HG03520 (cell line): Measurements from ENCODE around the gene CCDC149.

Experiments
- ATAC-seq: cut with Tn5 transposase; IDR thresholded peaks from one replicate; pipeline ENCODE4 v1.9.1; 2021; ENCODE audit warnings: mild to moderate bottlenecking, moderate library complexity; ENCODE audit not compliant: unreplicated experiment

The CCDC149 gene

DNA sequence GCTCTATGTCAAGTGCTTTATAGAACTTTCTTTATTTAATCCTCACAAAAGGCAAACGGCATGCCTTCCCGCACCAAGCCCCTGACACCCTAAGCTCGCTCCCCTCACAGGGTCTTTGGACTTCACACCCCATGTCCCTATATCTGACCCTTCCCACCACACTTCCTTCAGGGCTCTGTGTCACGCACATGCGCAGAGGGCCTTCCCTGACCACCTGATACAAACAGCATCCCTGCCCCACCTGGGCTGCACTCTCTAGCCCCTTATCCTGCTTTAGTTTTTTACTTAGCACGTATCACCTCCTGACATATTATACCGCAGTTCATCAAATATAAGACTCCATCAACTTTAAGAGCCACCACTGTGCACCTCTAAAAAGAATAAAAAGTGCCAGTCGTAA lies 67.7 kb downstream of the CCDC149 start:
- no peak for ATAC-seq

DNA sequence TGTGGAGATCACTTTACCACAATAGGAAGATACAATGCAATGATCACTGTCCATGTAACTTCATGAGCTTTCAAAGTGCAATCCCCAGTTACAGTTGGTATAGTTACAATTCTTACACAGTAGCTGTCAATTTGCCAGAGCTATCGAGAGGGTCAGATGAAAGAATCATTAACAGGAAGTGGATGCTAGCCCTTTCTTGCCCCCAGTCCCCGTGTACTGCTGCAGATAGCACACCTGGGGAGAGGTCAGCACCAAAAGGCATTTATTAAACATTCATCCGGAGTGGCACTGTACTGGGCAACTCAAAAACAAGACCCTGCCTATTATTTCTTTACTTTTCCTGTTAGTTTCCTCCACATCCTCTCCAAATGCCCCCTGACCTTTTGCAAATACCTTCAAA lies 69.7 kb downstream of the CCDC149 start:
- no peak for ATAC-seq

DNA sequence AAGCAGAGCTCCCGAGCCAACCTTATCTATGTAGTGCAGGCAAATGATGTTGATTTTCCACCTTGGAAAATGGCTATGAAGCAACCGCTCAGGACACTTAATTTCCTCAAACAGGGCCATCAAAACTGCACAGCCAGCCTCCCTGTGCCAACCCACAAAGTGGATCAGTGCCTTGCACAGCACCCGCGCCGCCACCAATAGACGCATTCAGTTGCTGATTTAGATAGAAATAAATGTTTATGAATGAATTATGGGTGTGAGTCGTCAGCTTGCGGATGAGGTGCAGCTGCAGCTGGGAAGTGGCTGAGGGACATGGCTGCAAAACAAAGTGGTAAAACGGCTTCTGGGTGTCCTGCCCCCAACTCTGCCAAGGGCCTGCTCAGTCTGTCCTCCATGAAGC lies 70.5 kb downstream of the CCDC149 start:
- ATAC-seq, result no peak

DNA sequence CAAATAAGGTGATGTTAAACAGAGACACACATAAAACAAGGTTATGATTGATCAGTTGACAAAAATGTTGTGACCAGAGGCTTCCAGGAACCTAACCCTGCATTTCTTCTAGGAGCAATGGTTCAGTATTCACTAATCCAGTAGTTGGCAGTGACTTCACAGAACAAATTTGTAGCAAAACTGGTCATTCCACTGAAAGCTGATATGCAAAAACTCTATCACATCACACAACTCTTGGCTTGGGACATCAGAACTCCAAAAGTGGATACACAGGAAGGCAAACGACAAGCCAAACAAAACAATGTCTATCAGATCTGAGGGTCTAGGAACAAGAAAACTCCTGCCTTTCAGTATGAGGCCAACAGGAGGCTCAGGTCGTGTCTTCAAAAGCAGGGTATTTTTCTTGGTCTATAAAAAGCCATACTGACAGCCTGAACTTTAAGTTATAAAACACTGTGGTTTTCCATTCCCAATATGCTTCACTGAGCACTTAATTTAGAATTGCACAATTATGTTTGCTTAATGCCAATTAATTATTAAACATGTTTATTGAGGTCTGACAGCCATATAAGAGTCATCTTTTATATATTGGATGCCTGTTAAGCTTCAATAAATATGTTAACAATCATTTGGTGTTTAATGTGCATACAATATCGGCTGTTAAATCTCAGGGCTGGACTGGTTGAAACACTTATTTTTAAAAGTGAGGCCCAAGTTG lies 71.9 kb downstream of the CCDC149 start:
- ATAC-seq, result no peak

DNA sequence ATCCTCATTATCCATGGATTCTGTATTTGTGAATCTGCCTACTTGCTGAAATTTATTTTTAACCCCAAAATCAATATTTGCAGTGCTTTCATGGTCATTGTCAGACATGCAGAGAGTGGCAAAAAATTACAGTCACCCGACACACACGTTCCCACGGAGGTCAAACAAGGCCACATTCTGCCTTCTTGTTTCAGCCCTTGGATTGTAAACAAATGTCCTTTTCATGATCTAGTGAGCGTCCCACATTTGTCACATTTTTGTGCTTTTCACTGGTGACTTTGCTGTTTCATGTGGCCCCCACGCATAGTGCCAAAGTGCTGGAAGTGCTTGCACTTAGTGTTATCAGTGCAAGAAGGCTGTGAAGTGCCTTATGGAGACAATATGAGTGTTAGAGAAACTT lies 72.5 kb downstream of the CCDC149 start:
- ATAC-seq, result no peak

DNA sequence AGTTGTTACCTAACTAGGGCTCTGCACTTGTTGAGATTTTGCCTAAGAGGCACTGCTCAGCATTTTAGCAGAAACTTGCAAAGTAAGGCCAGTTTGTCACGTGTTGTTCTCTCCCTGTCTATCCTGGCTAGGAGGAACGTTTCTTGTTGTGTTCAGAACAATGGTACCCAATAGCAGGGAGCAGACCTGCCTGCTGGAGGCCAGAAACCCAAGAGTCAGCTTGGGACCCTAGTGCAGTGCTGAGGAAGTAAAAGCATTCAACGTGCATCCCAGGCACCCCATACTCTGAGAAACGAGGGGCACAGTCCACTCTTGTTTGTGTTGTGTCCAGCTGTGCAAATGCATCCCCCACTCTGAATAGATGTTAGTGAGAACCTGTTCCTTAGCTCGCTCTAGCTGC lies 75.1 kb downstream of the CCDC149 start:
- no peak for ATAC-seq

DNA sequence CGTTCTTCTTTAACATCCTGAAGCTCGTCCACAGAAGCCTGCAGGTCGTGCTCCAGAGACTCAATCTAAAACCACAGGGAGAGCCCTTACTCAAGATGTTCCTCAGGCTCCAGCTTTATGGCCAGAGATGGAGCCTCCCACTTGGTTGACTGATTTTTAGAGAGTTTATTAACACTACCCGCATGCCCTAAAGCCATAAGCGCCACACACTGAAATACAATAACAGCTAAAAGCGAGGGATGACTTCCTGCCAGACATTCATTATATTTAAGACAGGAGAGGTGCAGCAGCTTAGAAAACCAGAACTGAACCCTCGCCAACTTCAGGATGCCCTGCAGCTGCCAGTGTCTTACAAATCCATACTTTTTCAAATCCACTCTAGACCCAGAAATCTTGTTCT lies 75.5 kb downstream of the CCDC149 start:
- no peak for ATAC-seq

DNA sequence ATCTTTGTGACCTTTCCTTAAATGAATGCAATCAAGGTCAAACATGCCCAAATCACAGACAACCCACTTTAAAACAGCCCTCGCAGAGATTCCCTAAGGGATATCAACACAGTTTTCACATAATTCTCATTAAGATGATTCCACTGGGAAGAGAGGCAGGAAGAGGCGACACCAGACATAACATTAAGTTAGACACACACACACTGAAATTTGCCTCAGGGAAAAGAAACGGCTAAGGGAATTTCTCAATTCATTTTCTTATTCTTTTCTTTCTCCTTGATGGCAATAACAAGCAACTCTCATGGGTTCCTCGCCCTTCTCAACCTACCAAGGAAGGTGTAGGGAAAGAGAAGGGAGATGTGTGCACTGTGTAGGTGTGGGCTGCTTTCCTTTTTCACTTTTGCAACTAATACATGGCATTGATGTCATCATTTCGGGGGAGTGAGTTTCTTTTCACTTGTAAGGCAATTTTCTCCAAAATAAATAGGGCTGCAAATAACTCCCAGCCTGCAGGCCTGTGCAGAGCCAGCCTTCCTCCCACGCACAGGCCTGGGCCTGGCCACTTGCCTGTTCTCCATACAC lies 76.1 kb downstream of the CCDC149 start:
- ATAC-seq, result no peak

DNA sequence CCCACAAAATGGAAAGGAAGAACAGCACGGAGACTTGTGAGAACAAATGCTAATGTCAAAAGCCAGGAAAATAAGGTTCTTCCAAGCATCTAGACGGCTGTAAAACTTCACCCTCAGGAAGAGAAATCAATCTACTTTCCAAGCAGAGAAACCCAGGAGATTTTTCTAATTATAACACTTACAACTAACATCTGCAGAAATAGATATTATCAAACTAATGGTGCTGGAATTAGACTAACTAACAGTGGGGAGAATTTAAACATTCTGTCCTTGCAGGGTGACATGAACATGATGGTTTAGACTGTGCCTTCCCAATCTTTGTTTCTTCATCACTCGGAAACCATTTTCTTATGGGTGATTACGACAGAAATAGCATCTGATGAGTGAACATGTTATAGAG lies 77.1 kb downstream of the CCDC149 start:
- no peak for ATAC-seq

DNA sequence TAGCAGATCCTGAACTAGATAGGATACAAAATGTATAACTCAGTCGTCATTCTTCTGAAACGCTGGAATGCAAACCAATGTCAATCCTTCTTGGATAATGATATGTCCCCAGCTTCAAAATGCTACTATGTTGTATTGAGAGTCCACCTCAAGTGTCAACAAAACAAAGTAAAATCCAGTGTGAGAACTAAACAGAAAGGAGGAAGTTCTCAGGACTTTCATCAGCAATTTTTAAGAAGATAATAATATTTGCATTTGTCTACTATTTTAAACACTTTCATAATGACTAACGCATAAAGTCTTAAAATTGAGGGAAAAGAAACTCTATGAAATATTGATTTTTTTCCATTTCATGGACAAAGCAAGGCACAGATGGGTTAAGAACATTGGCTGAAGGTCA lies 81.2 kb downstream of the CCDC149 start:
- ATAC-seq, result no peak

DNA sequence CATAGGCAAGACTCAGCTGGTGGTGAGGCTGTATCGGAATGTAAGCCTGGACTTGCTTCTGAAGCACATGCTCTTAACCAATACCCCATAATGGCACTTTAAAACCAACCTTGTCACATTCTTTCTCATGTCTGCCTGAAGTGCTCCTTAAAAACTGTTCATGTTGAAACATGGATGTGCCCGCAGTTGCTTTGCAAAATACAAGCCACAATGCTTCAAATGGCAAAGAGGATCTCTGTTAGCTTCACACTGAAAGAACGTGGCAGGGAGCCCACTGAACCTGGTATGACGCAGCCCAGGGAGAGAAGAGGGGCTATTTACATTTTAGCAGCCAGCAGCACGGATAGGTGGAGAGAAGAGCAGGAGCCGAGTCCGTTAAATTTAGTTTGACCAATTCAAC lies 88.1 kb downstream of the CCDC149 start:
- ATAC-seq, result no peak

DNA sequence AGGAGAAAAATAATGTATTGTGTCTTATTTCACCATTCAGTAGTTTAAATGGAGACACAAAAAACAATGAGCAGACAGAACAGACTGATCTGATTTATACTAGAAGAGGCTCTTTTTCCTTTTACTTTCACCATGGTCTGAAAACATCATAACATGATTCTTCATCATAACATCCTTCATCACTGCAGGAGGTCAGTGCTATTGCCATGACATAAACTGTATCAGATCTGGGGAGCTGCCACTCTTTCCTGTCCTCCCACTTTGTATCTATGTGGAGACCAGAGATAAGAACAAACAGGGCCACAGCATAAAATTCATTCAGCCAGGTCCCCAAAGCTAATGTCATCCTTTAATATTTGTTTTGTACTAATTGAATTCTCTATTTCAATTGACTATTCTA lies 92.3 kb downstream of the CCDC149 start:
- no peak for ATAC-seq

DNA sequence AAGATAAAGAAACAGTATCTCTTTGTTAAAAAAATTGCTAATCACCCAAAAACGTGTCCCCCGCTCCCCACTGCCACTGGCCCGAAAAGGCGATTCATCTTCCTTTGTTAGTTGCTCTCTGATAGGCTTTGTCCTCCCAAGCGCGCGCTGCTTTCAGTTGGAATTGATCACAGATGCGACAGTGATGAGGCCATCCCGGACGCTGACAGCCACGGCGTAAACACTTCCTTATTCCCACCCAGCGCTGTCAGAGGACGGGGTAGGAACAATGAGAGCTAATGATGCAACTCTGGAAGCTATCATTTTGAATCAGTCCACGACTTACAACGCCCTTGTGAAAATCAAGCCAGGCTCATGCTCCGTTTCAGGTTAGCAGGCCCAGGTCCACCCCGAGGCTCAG lies 96.0 kb downstream of the CCDC149 start:
- no peak for ATAC-seq

DNA sequence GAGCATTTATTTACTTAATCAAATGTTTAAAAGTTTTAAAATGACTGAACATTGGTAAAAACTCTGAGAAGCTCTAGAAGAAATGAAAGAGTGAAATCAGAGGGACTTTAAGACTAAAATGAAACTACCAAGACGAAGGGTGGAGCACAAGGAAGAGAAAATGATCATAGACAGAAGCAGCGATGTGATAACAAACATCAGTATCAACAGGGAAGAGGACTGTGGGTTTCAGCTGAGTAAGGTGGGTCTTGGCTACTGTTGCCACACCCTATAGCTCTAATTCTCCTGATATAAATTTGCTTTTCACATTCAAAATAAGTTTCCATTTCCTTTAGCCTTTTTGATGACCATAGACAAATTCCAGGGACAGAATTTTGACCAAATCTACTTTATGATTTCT lies 99.1 kb downstream of the CCDC149 start:
- ATAC-seq, result no peak

DNA sequence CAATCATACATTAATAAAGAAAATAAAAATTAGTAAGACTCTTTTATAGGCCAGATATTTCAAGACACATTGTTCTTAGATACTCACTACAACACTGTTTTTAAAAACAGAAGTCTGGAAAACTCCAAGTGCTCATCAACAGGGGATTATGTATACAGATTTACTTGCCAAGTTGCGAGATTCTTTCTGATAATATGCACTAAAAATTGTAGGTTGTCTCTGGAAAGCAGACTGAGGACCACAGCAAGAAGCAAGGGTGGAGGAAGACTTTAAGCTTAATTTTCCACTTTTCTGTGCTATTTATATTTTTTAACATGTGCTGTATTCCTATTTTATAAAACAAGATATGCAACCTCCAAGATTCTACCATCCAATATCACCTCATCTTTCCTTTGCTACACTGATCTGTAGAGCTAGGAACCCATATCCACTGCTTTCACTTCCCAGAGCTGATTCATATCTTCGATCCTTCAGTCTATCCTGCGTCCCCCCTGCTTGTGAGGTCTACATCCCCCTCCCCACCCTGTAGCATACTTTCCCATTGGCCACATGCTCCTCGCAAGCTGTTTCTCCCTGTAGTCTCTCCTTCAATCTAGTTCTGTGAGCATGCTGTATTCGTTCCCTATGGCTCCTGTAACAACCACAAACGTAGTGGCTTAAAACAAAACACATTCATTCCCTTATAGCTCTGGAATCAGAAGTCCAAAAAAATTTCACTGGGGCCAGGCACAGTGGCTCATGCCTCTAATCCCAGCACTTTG lies 101.8 kb downstream of the CCDC149 start:
- no peak for ATAC-seq

DNA sequence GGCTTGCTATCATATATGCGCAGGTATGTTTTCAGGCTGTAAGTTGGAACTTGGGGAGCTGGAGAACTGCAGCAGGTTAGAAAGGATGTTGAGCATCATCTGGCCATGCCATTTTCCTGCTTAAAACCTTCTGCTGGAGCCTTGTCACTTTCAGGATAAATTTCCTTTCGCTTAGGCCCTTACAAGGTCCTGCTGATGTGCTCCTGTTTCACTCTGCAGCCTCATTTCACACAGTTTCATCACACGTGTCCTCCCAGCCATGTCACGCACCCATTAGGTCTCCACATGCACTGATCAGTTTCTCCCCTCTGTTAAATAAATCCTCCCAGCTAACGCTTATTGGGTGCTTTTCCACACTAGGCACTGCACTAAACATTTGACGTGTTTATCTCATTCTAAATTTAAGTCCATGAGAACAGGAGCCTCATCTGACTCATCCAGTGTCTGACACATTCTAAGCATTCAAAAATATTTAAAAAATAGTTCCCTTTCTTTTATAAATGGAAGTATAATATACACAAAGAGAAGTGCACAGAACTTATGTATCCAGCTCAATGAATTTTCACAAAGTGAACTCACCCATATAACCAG lies 102.9 kb downstream of the CCDC149 start:
- ATAC-seq, result no peak

DNA sequence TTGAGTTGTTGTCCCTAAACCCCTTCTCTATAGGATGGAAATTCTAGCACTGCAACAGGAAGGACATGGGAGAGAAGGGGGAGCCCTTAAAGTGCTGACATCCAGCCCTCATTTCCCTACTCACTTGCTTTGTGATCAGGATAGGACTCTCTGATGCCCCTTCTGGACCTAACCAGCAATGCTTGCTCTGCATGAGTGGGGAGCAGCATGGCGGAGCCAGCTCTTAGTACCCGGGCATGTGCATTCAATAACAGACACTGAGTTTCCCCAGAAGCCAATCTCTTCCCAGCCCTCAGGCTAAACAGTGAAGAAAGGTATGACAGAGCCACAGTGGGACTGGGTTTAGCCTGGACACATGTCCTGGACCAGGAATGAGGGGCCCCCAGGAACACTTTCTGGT lies 103.5 kb downstream of the CCDC149 start:
- no peak for ATAC-seq

DNA sequence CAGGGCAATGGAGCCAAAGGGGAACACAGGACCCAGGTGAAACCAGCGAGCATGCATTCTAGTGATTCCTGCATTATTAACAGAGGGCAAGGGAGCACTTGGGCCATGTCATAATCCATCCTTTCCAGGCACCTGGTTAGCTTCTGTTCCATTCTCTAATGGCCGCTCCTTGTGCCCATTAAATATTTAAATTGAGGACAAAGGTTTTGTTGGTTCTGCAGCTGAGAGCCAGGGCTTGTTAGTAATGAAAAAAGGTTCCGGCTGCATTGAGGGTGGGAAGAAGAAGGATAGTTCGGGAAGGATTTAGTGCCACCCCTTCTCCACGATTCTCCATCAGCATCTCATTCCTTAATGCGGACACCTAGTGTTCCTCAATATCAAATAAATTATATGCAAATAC lies 103.9 kb downstream of the CCDC149 start:
- ATAC-seq, result no peak

DNA sequence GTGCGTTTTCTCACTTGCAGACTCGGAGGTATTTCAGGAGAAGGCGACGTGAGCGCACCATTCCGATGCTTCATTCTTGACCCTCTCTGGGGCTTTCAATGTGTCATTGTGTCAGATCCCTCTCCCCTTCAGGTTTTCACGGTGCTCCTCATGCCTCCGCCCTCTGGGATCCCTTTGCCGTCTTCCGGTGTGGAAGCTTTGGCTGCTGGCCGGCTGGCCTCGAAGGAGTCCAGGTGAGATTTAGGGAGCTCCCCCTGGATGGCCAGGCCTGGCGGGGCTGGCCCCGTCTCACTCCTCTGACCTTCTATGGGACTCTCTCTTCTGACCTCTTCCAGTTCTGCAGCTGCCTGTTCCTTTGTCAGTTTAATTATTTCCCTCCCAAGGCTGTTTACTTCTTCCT lies 104.6 kb downstream of the CCDC149 start:
- no peak for ATAC-seq

DNA sequence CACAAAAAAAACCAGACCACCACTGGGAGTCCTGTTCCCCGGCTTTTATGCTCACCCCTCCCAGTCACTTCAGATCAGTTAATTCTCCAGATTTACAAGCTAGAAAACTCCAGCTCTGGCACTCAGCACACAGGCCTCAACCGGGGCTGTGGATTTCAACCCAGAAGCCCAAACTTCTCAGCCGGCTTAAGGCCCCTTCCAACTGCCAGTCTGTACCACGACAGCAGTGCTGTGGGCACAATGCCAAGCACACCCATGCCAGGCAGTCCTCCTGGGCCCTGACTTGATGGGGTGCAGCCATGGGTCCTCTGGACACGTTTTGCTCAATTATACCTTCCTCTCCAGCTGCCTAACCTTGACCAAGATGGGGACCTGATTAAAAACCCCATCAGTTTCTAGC lies 105.2 kb downstream of the CCDC149 start:
- ATAC-seq, result no peak

DNA sequence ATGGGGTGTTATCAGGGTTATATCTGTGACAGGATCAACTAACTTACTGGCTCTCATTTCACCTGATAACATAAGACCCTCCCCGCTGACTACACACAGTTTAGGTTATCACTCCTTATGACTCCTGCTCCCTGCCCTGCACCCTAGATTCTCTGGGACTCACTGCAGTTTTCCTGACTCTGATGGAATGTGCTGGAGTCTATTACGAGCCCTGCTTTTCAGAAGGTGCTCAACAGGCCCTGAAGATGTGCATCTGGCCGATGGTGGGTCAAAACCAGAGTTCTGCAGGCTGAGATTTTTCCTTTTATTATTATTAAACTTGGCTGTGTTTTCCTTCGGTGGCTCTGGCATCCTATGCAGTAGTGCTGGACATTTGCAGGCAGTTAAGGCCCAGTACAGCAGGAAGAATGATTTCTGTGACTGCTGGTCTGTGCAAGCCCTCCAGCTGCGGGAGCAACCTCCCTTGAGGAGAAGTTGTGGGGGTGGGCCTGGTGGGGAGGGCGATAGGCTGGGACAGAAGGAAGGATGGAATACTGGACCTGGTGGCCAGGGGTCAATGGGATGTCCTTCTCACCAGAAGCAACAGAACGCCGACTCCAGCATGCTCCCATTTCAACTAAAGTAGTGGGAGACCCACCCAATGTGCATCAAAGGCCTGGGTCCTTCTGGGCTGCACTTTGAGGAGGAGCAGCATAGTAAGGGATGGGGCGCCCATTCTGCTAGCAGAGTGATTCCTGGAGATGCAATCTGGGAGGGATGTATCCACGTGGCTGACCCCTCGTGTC lies 106.4 kb downstream of the CCDC149 start:
- no peak for ATAC-seq
